Measurements from ENCODE around the gene SLC2A6. TPM values are rescaled to one million over a fixed set of nuclear protein-coding genes. Genes with fewer than 3 reads are reported as not detected.

The SLC2A6 gene
- total and polyA plus RNA-seq, 2 donors (not counting 1 experiment from before 2014, with no cell fraction given), result 7.6 to 9.1 TPM

DNA sequence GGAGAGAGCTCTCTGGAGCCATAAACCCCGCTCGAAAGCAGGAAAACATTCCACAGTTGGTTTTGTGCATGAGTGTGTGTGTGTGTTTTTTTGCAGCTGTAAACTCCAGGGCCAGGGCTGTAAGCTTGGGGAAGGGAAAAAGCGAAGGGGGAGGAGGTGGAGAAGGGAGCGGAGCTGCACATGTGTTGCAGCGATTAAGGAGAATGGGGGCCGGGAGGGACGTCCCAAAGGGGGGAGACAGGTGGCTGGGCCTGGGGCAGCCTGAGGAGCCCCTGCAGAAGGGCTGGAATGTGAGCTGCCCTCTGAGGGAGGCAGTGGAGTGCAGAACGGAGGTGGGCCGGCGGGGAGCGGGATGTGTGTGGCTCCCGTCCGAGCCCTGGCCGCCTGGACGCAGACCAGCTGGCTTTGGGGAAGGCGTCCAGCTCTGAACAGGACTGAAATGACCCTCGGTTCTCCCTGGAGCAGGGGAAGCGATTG, 48.6 kb upstream of the SLC2A6 start:
- peak; percentile 13 to 22 for DNase-seq (ENCODE audit: low read depth in 2 of 2)
- Histone ChIP-seq H3K4me2 (ENCODE audit: extremely low read depth, insufficient read depth, low read length) (no peak overlapping the region), H3K36me3 (ENCODE audit: control insufficient read depth, insufficient read depth, low read length) (no peaks in the 10 kb centered on the region)

DNA sequence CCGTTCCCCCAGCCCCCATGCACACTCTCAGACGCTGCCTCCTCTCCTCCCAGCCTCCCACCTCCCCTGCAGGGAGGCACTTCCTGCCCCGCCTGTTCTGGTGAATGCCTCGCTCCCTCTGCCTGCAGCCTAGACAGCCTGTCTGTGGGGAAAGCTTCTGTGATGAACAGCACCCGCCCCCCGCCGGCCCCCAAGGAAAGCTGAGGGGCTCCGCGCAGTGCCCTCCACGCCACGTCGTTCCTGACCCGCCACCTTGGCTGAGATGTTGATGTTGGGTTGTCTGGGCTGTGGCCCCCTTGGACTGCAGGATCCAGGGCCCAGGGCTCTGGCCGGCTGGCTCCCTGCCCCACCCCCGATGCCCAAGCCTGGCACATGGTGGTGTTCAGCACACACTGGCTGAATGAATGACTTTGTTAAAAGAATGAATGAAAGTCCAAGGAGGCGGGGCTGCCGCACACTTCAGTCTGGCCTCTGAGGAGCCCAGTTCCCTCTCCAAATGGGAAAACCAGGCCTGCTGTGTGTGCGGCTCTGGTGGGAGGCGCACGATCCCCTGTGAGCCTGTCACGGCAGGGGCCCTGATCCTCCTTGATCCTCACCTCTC, 47.9 kb upstream of the SLC2A6 start:
- H3K9ac ChIP-seq (ENCODE audit: insufficient read depth, low read length), result no peak overlapping the region
- H3K4me3 ChIP-seq (replicated peaks in 1 of 4; ENCODE audit: control extremely low read depth in 1 of 4, insufficient read depth in 1 of 4, low read depth in 3 of 4, low read length in 4 of 4), result no peak overlapping the region
- H4K20me1 ChIP-seq (ENCODE audit: control insufficient read depth, extremely low read depth, insufficient read depth, low read length), result no peaks in the 10 kb centered on the region
- DNase-seq (ENCODE audit: low read depth in 2 of 2), result no peak
- no peak overlapping the region for H2AFZ ChIP-seq (ENCODE audit: low read length)
- H3K27me3 ChIP-seq (ENCODE audit: control insufficient read depth, insufficient read depth, low read length), result peaks cover 49% of the 10 kb centered on the region
- TF ChIP-seq, protein P1, sequence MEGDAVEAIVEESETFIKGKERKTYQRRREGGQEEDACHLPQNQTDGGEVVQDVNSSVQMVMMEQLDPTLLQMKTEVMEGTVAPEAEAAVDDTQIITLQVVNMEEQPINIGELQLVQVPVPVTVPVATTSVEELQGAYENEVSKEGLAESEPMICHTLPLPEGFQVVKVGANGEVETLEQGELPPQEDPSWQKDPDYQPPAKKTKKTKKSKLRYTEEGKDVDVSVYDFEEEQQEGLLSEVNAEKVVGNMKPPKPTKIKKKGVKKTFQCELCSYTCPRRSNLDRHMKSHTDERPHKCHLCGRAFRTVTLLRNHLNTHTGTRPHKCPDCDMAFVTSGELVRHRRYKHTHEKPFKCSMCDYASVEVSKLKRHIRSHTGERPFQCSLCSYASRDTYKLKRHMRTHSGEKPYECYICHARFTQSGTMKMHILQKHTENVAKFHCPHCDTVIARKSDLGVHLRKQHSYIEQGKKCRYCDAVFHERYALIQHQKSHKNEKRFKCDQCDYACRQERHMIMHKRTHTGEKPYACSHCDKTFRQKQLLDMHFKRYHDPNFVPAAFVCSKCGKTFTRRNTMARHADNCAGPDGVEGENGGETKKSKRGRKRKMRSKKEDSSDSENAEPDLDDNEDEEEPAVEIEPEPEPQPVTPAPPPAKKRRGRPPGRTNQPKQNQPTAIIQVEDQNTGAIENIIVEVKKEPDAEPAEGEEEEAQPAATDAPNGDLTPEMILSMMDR (conservative IDR thresholded peaks at IDR 0.05 in 1 of 2, IDR thresholded peaks at IDR 0.05 in 1 of 2; ENCODE audit: low read depth in 1 of 2, low read length in 2 of 2), result no peak
- peak; percentile 29 for TF ChIP-seq EZH2 (IDR thresholded peaks at IDR 0.05; ENCODE audit: low read length, missing control alignments)
- no peaks in the 10 kb centered on the region for H3K9me3 ChIP-seq (ENCODE audit: control insufficient read depth, insufficient read depth, low read depth, low read length)
- H3K36me3 ChIP-seq (ENCODE audit: control insufficient read depth, insufficient read depth, low read length), result no peaks in the 10 kb centered on the region
- H3K4me2 ChIP-seq (ENCODE audit: extremely low read depth, insufficient read depth, low read length), result no peak overlapping the region
- H3K79me2 ChIP-seq (ENCODE audit: control insufficient read depth, insufficient read depth, low read length), result no peaks in the 10 kb centered on the region
- no peak overlapping the region for H3K27ac ChIP-seq (ENCODE audit: insufficient read depth, low read length)
- no peaks in the 10 kb centered on the region for H3K4me1 ChIP-seq (ENCODE audit: control insufficient read depth, extremely low read depth, insufficient read depth, low read length)

More for the DNA sequence above, 48.6 kb upstream of the SLC2A6 start:
- Histone ChIP-seq H3K4me3 (replicated peaks in 1 of 4; ENCODE audit: control extremely low read depth in 1 of 4, insufficient read depth in 1 of 4, low read depth in 3 of 4, low read length in 4 of 4) (peak overlapping the region in 1 of 4 experiments; percentile 17), H3K9ac (ENCODE audit: insufficient read depth, low read length) (no peak overlapping the region), H3K27me3 (ENCODE audit: control insufficient read depth, insufficient read depth, low read length) (peaks cover 49% of the 10 kb centered on the region), H3K79me2 (ENCODE audit: control insufficient read depth, insufficient read depth, low read length) (no peaks in the 10 kb centered on the region), H3K4me1 (ENCODE audit: control insufficient read depth, extremely low read depth, insufficient read depth, low read length) (no peaks in the 10 kb centered on the region), H3K27ac (ENCODE audit: insufficient read depth, low read length) (no peak overlapping the region), H3K9me3 (ENCODE audit: control insufficient read depth, insufficient read depth, low read depth, low read length) (no peaks in the 10 kb centered on the region), H4K20me1 (ENCODE audit: control insufficient read depth, extremely low read depth, insufficient read depth, low read length) (no peaks in the 10 kb centered on the region), H2AFZ (ENCODE audit: low read length) (no peak overlapping the region)
- peak; percentile 87 for TF ChIP-seq EZH2 (IDR thresholded peaks at IDR 0.05; ENCODE audit: low read length, missing control alignments)
- TF ChIP-seq, protein P1 (conservative IDR thresholded peaks at IDR 0.05 in 1 of 2, IDR thresholded peaks at IDR 0.05 in 1 of 2; ENCODE audit: low read depth in 1 of 2, low read length in 2 of 2), result no peak

DNA sequence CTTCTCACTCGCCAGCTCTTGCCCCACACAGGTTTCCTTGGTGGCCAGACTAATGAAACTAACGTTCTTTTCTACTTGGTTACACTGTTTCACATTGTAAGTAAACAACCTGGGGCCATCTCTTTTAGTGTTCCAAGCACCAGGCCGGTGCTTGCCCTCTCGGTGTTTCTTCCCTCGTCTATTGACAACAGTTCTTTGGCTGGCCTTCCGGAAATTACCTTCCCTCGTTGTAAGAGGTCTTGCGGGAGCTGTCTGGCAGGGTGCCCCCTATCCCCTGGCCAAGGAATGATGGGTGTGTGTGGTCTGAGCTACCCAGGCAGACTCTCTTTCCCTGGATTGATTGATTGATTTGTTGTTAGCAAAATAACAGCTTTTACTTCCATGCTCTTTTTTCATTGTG, 46.8 kb upstream of the SLC2A6 start:
- no peak overlapping the region for H2AFZ ChIP-seq (ENCODE audit: low read length)
- no peaks in the 10 kb centered on the region for H4K20me1 ChIP-seq (ENCODE audit: control insufficient read depth, extremely low read depth, insufficient read depth, low read length)
- H3K4me1 ChIP-seq (ENCODE audit: control insufficient read depth, extremely low read depth, insufficient read depth, low read length), result no peaks in the 10 kb centered on the region
- no peaks in the 10 kb centered on the region for H3K9me3 ChIP-seq (ENCODE audit: control insufficient read depth, insufficient read depth, low read depth, low read length)
- no peaks in the 10 kb centered on the region for H3K79me2 ChIP-seq (ENCODE audit: control insufficient read depth, insufficient read depth, low read length)
- H3K4me2 ChIP-seq (ENCODE audit: extremely low read depth, insufficient read depth, low read length), result no peak overlapping the region
- H3K36me3 ChIP-seq (ENCODE audit: control insufficient read depth, insufficient read depth, low read length), result no peaks in the 10 kb centered on the region
- H3K27me3 ChIP-seq (ENCODE audit: control insufficient read depth, insufficient read depth, low read length), result peaks cover 45% of the 10 kb centered on the region
- TF ChIP-seq, protein P1 (conservative IDR thresholded peaks at IDR 0.05 in 1 of 2, IDR thresholded peaks at IDR 0.05 in 1 of 2; ENCODE audit: low read depth in 1 of 2, low read length in 2 of 2), result no peak
- TF ChIP-seq EZH2 (IDR thresholded peaks at IDR 0.05; ENCODE audit: low read length, missing control alignments), result no peak
- DNase-seq (ENCODE audit: low read depth in 2 of 2), result no peak
- no peak overlapping the region for H3K9ac ChIP-seq (ENCODE audit: insufficient read depth, low read length)
- H3K27ac ChIP-seq (ENCODE audit: insufficient read depth, low read length), result no peak overlapping the region
- H3K4me3 ChIP-seq (replicated peaks in 1 of 4; ENCODE audit: control extremely low read depth in 1 of 4, insufficient read depth in 1 of 4, low read depth in 3 of 4, low read length in 4 of 4), result no peak overlapping the region
